ENCODE results near the gene ABHD17A. TPM values are rescaled to one million over a fixed set of nuclear protein-coding genes. Genes with fewer than 3 reads are reported as not detected.
A peak's percentile ranks its signal among the peaks of the same experiment; 100 is the strongest.

ABHD17A gene
- polyA plus RNA-seq, 1 of the 3 experiments (the other 2 are of a cell fraction), result 61.1 TPM

- Histone ChIP-seq H3F3A (replicated peaks; ENCODE audit: insufficient read depth) (peaks cover 12% of the 10 kb centered on the region), H3K27me3 (ENCODE audit: insufficient read depth) (no peaks in the 10 kb centered on the region), H4K20me1 (ENCODE audit: insufficient read depth) (peaks cover 97% of the 10 kb centered on the region), H3K9me2 (no peaks in the 10 kb centered on the region), H3K9me3 (no peaks in the 10 kb centered on the region), H3K79me2 (ENCODE audit: insufficient read depth) (peaks cover 97% of the 10 kb centered on the region), H3K27ac (ENCODE audit: low read depth in 2 of 2, low read length in 1 of 2) (peak overlapping the region; percentile 46 to 87), H3K4me1 (ENCODE audit: control insufficient read depth in 1 of 2, insufficient read depth in 2 of 2, low read depth in 1 of 2, low read length in 1 of 2) (peaks cover 31 to 55% of the 10 kb centered on the region in 2 experiments; a peak in 3 of 4 replicates), H3K4me2 (peak overlapping the region; percentile 73), H2AFZ (ENCODE audit: low read depth) (no peak overlapping the region), H3K9ac (peak overlapping the region; percentile 47; the same call in 1 of the 2 replicates), H3K36me3 (replicated peaks in 1 of 2; ENCODE audit: control insufficient read depth in 1 of 2, insufficient read depth in 2 of 2, low read length in 1 of 2) (peaks cover 0 to 3% of the 10 kb centered on the region in 2 experiments), H3K4me3 (ENCODE audit: low read depth in 2 of 2, low read length in 1 of 2) (peak overlapping the region in 1 of 2 experiments; percentile 27; a peak in 2 of 4 replicates)
- CTCF ChIA-PET, result interaction anchor here (0.6 to 2.4 kb wide), 7 partner anchors 9 to 884 kb away, joined by 3 to 15 read pairs (median 3); no protein-coding TSS in a partner anchor
- TF ChIP-seq POLR2AphosphoS5 (IDR thresholded peaks at IDR 0.05; ENCODE audit: low read depth, low read length) (no peak), RFX5 (IDR thresholded peaks at IDR 0.05; ENCODE audit: low read length) (no peak), FOXM1 (IDR thresholded peaks at IDR 0.05; ENCODE audit: low read depth) (no peak), CTCF (IDR thresholded peaks at IDR 0.05) (no peak), MXI1 (IDR thresholded peaks at IDR 0.05; ENCODE audit: low read depth, low read length) (no peak), FOXJ3 (CRISPR knock-in tag; IDR thresholded peaks at IDR 0.05) (no peak), GABPA (IDR thresholded peaks at IDR 0.05; ENCODE audit: low read depth) (no peak), TCF12 (IDR thresholded peaks at IDR 0.05) (no peak), RAD21 (IDR thresholded peaks at IDR 0.05; ENCODE audit: low read length) (no peak), TEAD4 (IDR thresholded peaks at IDR 0.05; ENCODE audit: borderline replicate concordance, insufficient read depth) (no peak), GATA2 (CRISPR knock-in tag; IDR thresholded peaks at IDR 0.05) (no peak)
- TF ChIP-seq, protein P1, sequence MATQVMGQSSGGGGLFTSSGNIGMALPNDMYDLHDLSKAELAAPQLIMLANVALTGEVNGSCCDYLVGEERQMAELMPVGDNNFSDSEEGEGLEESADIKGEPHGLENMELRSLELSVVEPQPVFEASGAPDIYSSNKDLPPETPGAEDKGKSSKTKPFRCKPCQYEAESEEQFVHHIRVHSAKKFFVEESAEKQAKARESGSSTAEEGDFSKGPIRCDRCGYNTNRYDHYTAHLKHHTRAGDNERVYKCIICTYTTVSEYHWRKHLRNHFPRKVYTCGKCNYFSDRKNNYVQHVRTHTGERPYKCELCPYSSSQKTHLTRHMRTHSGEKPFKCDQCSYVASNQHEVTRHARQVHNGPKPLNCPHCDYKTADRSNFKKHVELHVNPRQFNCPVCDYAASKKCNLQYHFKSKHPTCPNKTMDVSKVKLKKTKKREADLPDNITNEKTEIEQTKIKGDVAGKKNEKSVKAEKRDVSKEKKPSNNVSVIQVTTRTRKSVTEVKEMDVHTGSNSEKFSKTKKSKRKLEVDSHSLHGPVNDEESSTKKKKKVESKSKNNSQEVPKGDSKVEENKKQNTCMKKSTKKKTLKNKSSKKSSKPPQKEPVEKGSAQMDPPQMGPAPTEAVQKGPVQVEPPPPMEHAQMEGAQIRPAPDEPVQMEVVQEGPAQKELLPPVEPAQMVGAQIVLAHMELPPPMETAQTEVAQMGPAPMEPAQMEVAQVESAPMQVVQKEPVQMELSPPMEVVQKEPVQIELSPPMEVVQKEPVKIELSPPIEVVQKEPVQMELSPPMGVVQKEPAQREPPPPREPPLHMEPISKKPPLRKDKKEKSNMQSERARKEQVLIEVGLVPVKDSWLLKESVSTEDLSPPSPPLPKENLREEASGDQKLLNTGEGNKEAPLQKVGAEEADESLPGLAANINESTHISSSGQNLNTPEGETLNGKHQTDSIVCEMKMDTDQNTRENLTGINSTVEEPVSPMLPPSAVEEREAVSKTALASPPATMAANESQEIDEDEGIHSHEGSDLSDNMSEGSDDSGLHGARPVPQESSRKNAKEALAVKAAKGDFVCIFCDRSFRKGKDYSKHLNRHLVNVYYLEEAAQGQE (IDR thresholded peaks at IDR 0.05; ENCODE audit: low read depth, low read length), result no peak
- no peak for DNase-seq
- WGBS (ENCODE audit: low lambda C conversion rate), result 50% methylated on average over 9 of the region's 13 CpGs
- POLR2A ChIA-PET, result interaction anchor here (1.0 kb wide), 1 partner anchor 9 kb away, joined by 3 read pairs; no protein-coding TSS in a partner anchor
These were observed 29.5 kb downstream of the ABHD17A start for GRCh38 chr19:1855828-1856255.
